IPS-11a (cell line): Measurements from ENCODE around the gene SNHG17.
"Not testable (repeated sequence)": the region's sequence is repeated elsewhere in the genome, so short reads cannot be mapped to it uniquely, and the experiment has no call there.

ENCODE experiments used
- H3K4me3 ChIP-seq: one replicate; pipeline ENCODE4 v1.5.1; 2013; ENCODE audit warnings: low read depth, low read length, control low read depth

Gene SNHG17

GRCh38 chr20:38421915-38422314 is 13.2 kb downstream of the SNHG17 start:
- no peak overlapping the region for H3K4me3 ChIP-seq

GRCh38 chr20:38420388-38421085 is 14.6 kb downstream of the SNHG17 start:
- H3K4me3 ChIP-seq = no peak overlapping the region

GRCh38 chr20:38418509-38419204 is 16.5 kb downstream of the SNHG17 start:
- no peak overlapping the region for H3K4me3 ChIP-seq

- no peak overlapping the region for H3K4me3 ChIP-seq
Measured at GRCh38 chr20:38414769-38415450, 20.2 kb downstream of the SNHG17 start.

- H3K4me3 ChIP-seq = no peak overlapping the region
Measured at GRCh38 chr20:38412877-38413577, 22.1 kb downstream of the SNHG17 start.

GRCh38 chr20:38407822-38408221 is 27.3 kb downstream of the SNHG17 start:
- H3K4me3 ChIP-seq = not testable (repeated sequence)

- H3K4me3 ChIP-seq = no peak overlapping the region
Measured at GRCh38 chr20:38407321-38407720, 27.8 kb downstream of the SNHG17 start.

GRCh38 chr20:38406476-38406875 is 28.7 kb downstream of the SNHG17 start:
- H3K4me3 ChIP-seq = no peak overlapping the region

- no peak overlapping the region for H3K4me3 ChIP-seq
Measured at GRCh38 chr20:38405132-38405531, 30.0 kb downstream of the SNHG17 start.

GRCh38 chr20:38404016-38404415 is 31.1 kb downstream of the SNHG17 start:
- no peak overlapping the region for H3K4me3 ChIP-seq

- no peak overlapping the region for H3K4me3 ChIP-seq
Measured at GRCh38 chr20:38402816-38403215, 32.3 kb downstream of the SNHG17 start.

GRCh38 chr20:38402089-38402488 is 33.0 kb downstream of the SNHG17 start:
- H3K4me3 ChIP-seq = no peak overlapping the region

GRCh38 chr20:38395751-38396395 is 39.3 kb downstream of the SNHG17 start:
- not testable (repeated sequence) for H3K4me3 ChIP-seq

- no peak overlapping the region for H3K4me3 ChIP-seq
Measured at GRCh38 chr20:38395165-38395564, 40.0 kb downstream of the SNHG17 start.

GRCh38 chr20:38393259-38393658 is 41.9 kb downstream of the SNHG17 start:
- no peak overlapping the region for H3K4me3 ChIP-seq

- H3K4me3 ChIP-seq = no peak overlapping the region
Measured at GRCh38 chr20:38392356-38392755, 42.8 kb downstream of the SNHG17 start.

GRCh38 chr20:38387953-38388352 is 47.2 kb downstream of the SNHG17 start:
- H3K4me3 ChIP-seq = no peak overlapping the region

- no peak overlapping the region for H3K4me3 ChIP-seq
Measured at GRCh38 chr20:38386851-38387250, 48.3 kb downstream of the SNHG17 start.

GRCh38 chr20:38386004-38386403 is 49.1 kb downstream of the SNHG17 start:
- no peak overlapping the region for H3K4me3 ChIP-seq

- H3K4me3 ChIP-seq = no peak overlapping the region
Measured at GRCh38 chr20:38383147-38383546, 52.0 kb downstream of the SNHG17 start.

- not testable (repeated sequence) for H3K4me3 ChIP-seq
Measured at GRCh38 chr20:38377838-38378237, 57.3 kb downstream of the SNHG17 start.
